ENCODE measurements around the gene ADARB2.

- TF ChIP-seq POLR2A (IDR thresholded peaks at IDR 0.05): no peak
- TF ChIP-seq CTCF (IDR thresholded peaks at IDR 0.05): no peak
- TF ChIP-seq POLR2AphosphoS5 (IDR thresholded peaks at IDR 0.05): no peak
Observed at GRCh38 chr10:1291178-1292090, 445.9 kb downstream of the ADARB2 start.

Measured in suprapubic skin (tissue), 4 donors.